Esophagus muscularis mucosa (tissue), 4 donors: ENCODE measurements around the gene GSG1L.

Experiments used
- CTCF ChIP-seq, 3 experiments: fragments of 200-600 bp in 2 of 3; fragments of 450-650 bp in 1 of 3; sonication (generic) in 2 of 3; IDR thresholded peaks; one replicate each; pipeline ENCODE4 v1.5.1; 2017 to 2019; ENCODE audit warnings: antibody characterized with exemption in 3 of 3, mild to moderate bottlenecking in 2 of 3, moderate library complexity in 1 of 3
- EP300 ChIP-seq: sonication (generic); formaldehyde crosslinking; IDR thresholded peaks from one replicate; pipeline ENCODE4 v1.6.1; 2017; ENCODE audit warnings: antibody characterized with exemption
- POLR2A ChIP-seq: fragments of 450-650 bp; IDR thresholded peaks from one replicate; pipeline ENCODE4 v1.6.1; 2017; ENCODE audit warnings: antibody characterized with exemption, moderate library complexity, mild to moderate bottlenecking, low read depth
- POLR2AphosphoS5 ChIP-seq, 2 donors: sonication (generic); formaldehyde crosslinking; IDR thresholded peaks; one replicate each; pipeline ENCODE4 v1.6.1; 2017; ENCODE audit warnings: antibody characterized with exemption in 2 of 2

DNA sequence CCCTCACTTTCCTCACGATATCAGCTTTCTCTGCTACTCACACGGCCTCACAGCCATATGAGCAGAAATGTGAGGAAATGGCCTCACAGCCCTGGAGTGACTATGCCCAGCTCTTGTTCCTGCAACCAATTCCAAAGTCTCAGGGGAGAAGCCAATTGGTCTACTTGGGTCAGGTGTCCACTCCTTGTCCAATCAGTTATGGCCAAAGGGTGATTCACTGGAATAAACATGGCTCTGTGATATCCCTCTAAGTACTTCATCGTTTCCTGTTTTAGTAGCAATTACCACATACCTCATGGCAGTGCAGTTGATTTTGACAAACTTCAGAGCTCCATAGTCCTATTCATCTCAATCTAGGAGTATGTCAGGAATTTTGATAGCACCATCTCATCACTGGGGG is 318.2 kb downstream of the GSG1L start:
- TF ChIP-seq POLR2AphosphoS5 (IDR thresholded peaks at IDR 0.05) (no peak), CTCF (IDR thresholded peaks at IDR 0.05) (no peak), EP300 (no peak), POLR2A (no peak)
